K562 (cell line): ENCODE results near the gene C19orf67. TPM values are rescaled to one million over a fixed set of nuclear protein-coding genes. Genes with fewer than 3 reads are reported as not detected.

Source experiments
- CBFA2T3 ChIP-seq: fragments of 450-650 bp; IDR thresholded peaks from 2 replicates; pipeline ENCODE4 v1.6.1; 2017
- CREB5 ChIP-seq: fragments of 250-450 bp; sonication (Bioruptor Pico); IDR thresholded peaks from 2 replicates; pipeline ENCODE4 v1.5.0; 2020; ENCODE audit warnings: mild to moderate bottlenecking
- FOXJ3 ChIP-seq: sonication (generic); formaldehyde crosslinking; IDR thresholded peaks from 2 replicates; pipeline ENCODE4 v1.4.0; 2020; ENCODE audit warnings: mild to moderate bottlenecking, missing genetic modification reagents
- FOXP1 ChIP-seq: sonication (generic); formaldehyde crosslinking; IDR thresholded peaks from 2 replicates; pipeline ENCODE4 v1.8.0; 2022; ENCODE audit warnings: mild to moderate bottlenecking, missing genetic modification reagents
- HNRNPH1 ChIP-seq: fragments of 200-400 bp; formaldehyde crosslinking; optimal IDR thresholded peaks from 2 replicates; pipeline ENCODE3; 2017; ENCODE audit warnings: low read depth, mild to moderate bottlenecking, low read length, moderate library complexity
- NCOA1 ChIP-seq: fragments of 450-650 bp; IDR thresholded peaks from 2 replicates; pipeline ENCODE4 v1.6.1; 2016; ENCODE audit warnings: low read depth
- PBX2 ChIP-seq, 2 experiments: IDR thresholded peaks in 1 of 2; conservative IDR thresholded peaks in 1 of 2; 2 replicates each; pipeline ENCODE4 v1.6.1; 2016; ENCODE audit warnings: low read depth in 2 of 2, mild to moderate bottlenecking in 1 of 2, missing compliant biosample characterization in 1 of 2, missing genetic modification characterization in 1 of 2, moderate library complexity in 1 of 2
- PHTF2 ChIP-seq: fragments of 250-450 bp; sonication (Bioruptor Pico); IDR thresholded peaks from 2 replicates; pipeline ENCODE4 v1.5.0; 2021; ENCODE audit warnings: mild to moderate bottlenecking
- POLR2AphosphoS5 ChIP-seq: IDR thresholded peaks from 2 replicates; pipeline ENCODE4 v1.6.1; 2011; ENCODE audit warnings: mild to moderate bottlenecking, low read depth, low read length, moderate library complexity; ENCODE audit not compliant: control insufficient read depth, insufficient read depth
- PRPF4 ChIP-seq: fragments of 200-400 bp; formaldehyde crosslinking; IDR thresholded peaks from one replicate; pipeline ENCODE4 v1.6.1; 2017; ENCODE audit warnings: low read length, low read depth, mild to moderate bottlenecking; ENCODE audit not compliant: insufficient read depth, poor library complexity, severe bottlenecking
- TCF7L2 ChIP-seq: fragments of 150-350 bp; IDR thresholded peaks from 2 replicates; pipeline ENCODE4 v1.6.1; 2016; ENCODE audit warnings: low read depth, mild to moderate bottlenecking, low read length, moderate library complexity
- TSC22D4 ChIP-seq: fragments of 450-650 bp; IDR thresholded peaks from 2 replicates; pipeline ENCODE4 v1.6.1; 2016; ENCODE audit warnings: missing genetic modification characterization, missing biosample characterization, control low read depth
- ZNF274 ChIP-seq: IDR thresholded peaks from 2 replicates; pipeline ENCODE4 v1.6.1; 2011; ENCODE audit warnings: low read depth, mild to moderate bottlenecking, low read length, moderate library complexity, borderline replicate concordance
- ZNF280B ChIP-seq: fragments of 250-450 bp; sonication (Bioruptor Pico); IDR thresholded peaks from 2 replicates; pipeline ENCODE4 v1.5.1; 2021; ENCODE audit warnings: mild to moderate bottlenecking
- ZNF57 ChIP-seq: fragments of 450-650 bp; formaldehyde crosslinking; IDR thresholded peaks from 2 replicates; pipeline ENCODE4 v1.4.0; 2020; ENCODE audit warnings: mild to moderate bottlenecking, moderate library complexity
- ZNF740 ChIP-seq, 3 experiments: fragments of 200-800 bp in 1 of 3; sonication (Bioruptor generic) in 1 of 3; sonication (generic) in 1 of 3; formaldehyde crosslinking in 1 of 3; IDR thresholded peaks; 2 replicates each; pipeline versions ENCODE4 v1.6.1 to v1.8.0; 2016 to 2022; ENCODE audit warnings: mild to moderate bottlenecking in 2 of 3, missing compliant biosample characterization in 2 of 3, missing genetic modification characterization in 2 of 3, missing genetic modification reagents in 1 of 3
- polyA plus RNA-seq, 8 experiments: library from polyadenylated mRNA; depleted of rRNA in 4 of 8; stranded (reverse) in 5 of 8; unstranded in 3 of 8; fragments of >200 nt; fragmentation: Nextera tagmentation in 2 of 8; fragmentation: Illumina TruSeq in 1 of 8; extraction: Ambion mirVana in 2 of 8; extraction: Trizol in 1 of 8; gene quantifications; 2 replicates each; pipeline versions ENCODE4 v1.2.1 to v1.2.3, GENCODE V29; 2011 to 2014; ENCODE audit warnings: inconsistent platforms in 1 of 8, missing spikeins in 1 of 8
- total RNA-seq, 7 experiments: library from RNA; depleted of rRNA in 6 of 7; stranded (reverse); fragments of >200 nt in 6 of 7; fragmentation: Illumina TruSeq in 2 of 7; extraction: Trizol in 2 of 7; gene quantifications; 2 replicates each; pipeline versions ENCODE4 v1.2.1 to v1.2.3, GENCODE V29; 2011 to 2021; ENCODE audit warnings: low replicate concordance in 1 of 7
- TF ChIP-seq, protein P1 (sequence below): fragments of 200-800 bp; sonication (Bioruptor generic); IDR thresholded peaks from 2 replicates; pipeline ENCODE4 v1.6.1; 2017; ENCODE audit warnings: missing genetic modification characterization, missing compliant biosample characterization

C19orf67 gene
- total and polyA plus RNA-seq, 9 of the 15 experiments (the other 6 are each of a cell fraction or from before 2014, with no cell fraction given): 0.29 to 1.8 (median 0.51) TPM; not detected in 3

DNA sequence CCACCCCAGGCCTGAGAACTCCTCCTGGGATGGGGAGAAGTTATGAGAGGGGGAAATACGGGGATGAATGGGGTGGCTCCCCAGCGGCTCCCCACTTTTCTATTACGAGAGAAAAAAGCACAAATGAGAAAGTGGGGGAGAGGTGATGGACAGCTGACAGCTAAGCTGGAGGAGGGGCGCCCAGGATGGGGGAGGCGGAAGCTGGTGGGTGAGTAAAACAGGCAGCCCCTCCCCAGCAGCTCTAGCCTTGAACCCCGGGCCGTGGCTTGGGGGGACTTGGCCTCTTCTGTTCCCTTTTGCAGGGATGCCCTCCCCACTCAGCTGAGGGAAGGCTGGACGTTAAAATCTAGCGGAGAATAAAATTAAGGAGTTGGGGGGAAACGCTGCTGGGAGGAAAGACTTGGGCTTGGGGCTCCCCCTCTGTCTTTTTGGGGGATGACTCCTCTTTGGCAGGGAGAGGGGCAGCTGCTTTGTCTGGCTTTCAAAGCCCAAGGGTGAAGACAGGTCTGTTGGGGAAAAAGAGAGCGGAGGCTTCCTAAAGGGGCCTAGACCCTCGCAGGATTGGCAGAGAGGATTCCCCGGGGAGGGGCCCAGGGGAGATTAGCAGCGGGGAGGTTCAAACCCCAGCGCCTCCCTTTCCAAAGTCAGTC lies 6.4 kb upstream of the C19orf67 start (continued):
- TF ChIP-seq CREB5 (CRISPR knock-in tag): no peak
- no peak for TF ChIP-seq CBFA2T3
- TF ChIP-seq POLR2AphosphoS5: no peak
- no peak for TF ChIP-seq ZNF274
- TF ChIP-seq TCF7L2: no peak
- no peak for TF ChIP-seq HNRNPH1
- no peak for TF ChIP-seq PHTF2 (CRISPR knock-in tag)
- no peak for TF ChIP-seq ZNF57 (CRISPR knock-in tag)
- TF ChIP-seq FOXJ3 (CRISPR knock-in tag): no peak
- TF ChIP-seq TSC22D4 (tag): no peak
- TF ChIP-seq PRPF4: no peak
- TF ChIP-seq FOXP1: no peak
- TF ChIP-seq ZNF740 (CRISPR knock-in tag; IDR thresholded peaks at IDR 0.05): no peak
- no peak for TF ChIP-seq ZNF740 (tag; IDR thresholded peaks at IDR 0.05)
- no peak for TF ChIP-seq NCOA1
- 0 out of 2 replicates have a peak, but pooled peaks have one; percentile 21 for TF ChIP-seq PBX2 (CRISPR knock-in tag; IDR thresholded peaks at IDR 0.05; ENCODE audit: low read depth)
- TF ChIP-seq PBX2 (tag; conservative IDR thresholded peaks at IDR 0.05; ENCODE audit: low read depth): peak; percentile 79
- TF ChIP-seq, protein P1, sequence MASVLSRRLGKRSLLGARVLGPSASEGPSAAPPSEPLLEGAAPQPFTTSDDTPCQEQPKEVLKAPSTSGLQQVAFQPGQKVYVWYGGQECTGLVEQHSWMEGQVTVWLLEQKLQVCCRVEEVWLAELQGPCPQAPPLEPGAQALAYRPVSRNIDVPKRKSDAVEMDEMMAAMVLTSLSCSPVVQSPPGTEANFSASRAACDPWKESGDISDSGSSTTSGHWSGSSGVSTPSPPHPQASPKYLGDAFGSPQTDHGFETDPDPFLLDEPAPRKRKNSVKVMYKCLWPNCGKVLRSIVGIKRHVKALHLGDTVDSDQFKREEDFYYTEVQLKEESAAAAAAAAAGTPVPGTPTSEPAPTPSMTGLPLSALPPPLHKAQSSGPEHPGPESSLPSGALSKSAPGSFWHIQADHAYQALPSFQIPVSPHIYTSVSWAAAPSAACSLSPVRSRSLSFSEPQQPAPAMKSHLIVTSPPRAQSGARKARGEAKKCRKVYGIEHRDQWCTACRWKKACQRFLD (CRISPR knock-in tag): no peak
- no peak for TF ChIP-seq ZNF280B (CRISPR knock-in tag)
